Activated naive CD8-positive, alpha-beta T cell treated with anti-CD3 and anti-CD28 coated beads, Interleukin-2, amount 50 U/mL, for 24 hours (primary cell): Measurements from ENCODE around the gene PLA2G2D.

Experiments used
- ATAC-seq: fragments of 150-1000 bp; cut with Tn5 transposase; one replicate; pipeline ENCODE4 v1.10.0; 2021
- DNase-seq: peaks from one replicate; pipeline ENCODE4 v3.0.0; 2021
- H3K27ac Mint-ChIP-seq: one replicate; pipeline ENCODE4 v1.8.0; 2021; ENCODE audit warnings: mild to moderate bottlenecking, mixed read lengths
- H3K27me3 Mint-ChIP-seq: one replicate; pipeline ENCODE4 v1.8.0; 2021; ENCODE audit warnings: mixed read lengths
- H3K36me3 Mint-ChIP-seq: one replicate; pipeline ENCODE4 v1.8.0; 2021; ENCODE audit warnings: low read depth, mixed read lengths
- H3K4me1 Mint-ChIP-seq: one replicate; pipeline ENCODE4 v1.8.0; 2021; ENCODE audit warnings: mixed read lengths
- H3K4me3 Mint-ChIP-seq: one replicate; pipeline ENCODE4 v1.8.0; 2021; ENCODE audit warnings: mild to moderate bottlenecking, moderate library complexity, mixed read lengths
- H3K9me3 Mint-ChIP-seq: one replicate; pipeline ENCODE4 v1.8.0; 2021; ENCODE audit warnings: mixed read lengths

The PLA2G2D gene

GRCh38 chr1:20119347-20119746, at the start of gene PLA2G2D:
PLA2G2D (minus strand) TSS chr1:20119536; CDS start chr1:20119498, 38 bp downstream.
- Mint-ChIP-seq H3K36me3 (no peaks in the 10 kb centered on the region), H3K27me3 (peaks cover 9% of the 10 kb centered on the region), H3K9me3 (no peaks in the 10 kb centered on the region), H3K4me1 (peaks cover 4% of the 10 kb centered on the region), H3K27ac (no peak within 1 kb of the TSS), H3K4me3 (no peak within 1 kb of the TSS)
- no peak for DNase-seq
- no peak for ATAC-seq

GRCh38 chr1:20168564-20169491, 49.5 kb upstream of the PLA2G2D start:
- peaks cover 3% of the 10 kb centered on the region for H3K27me3 Mint-ChIP-seq
- no peak for ATAC-seq
- peaks cover 18% of the 10 kb centered on the region for H3K4me1 Mint-ChIP-seq
- no peak overlapping the region for H3K4me3 Mint-ChIP-seq
- H3K27ac Mint-ChIP-seq, result no peak overlapping the region
- H3K36me3 Mint-ChIP-seq, result peaks cover 6% of the 10 kb centered on the region
- peaks cover 9% of the 10 kb centered on the region for H3K9me3 Mint-ChIP-seq
- no peak for DNase-seq

- H3K9me3 Mint-ChIP-seq, result peaks cover 15% of the 10 kb centered on the region
Measured at GRCh38 chr1:20167126-20167525, 47.8 kb upstream of the PLA2G2D start.

GRCh38 chr1:20166051-20166450, 46.7 kb upstream of the PLA2G2D start:
- Mint-ChIP-seq H3K27ac (no peak overlapping the region), H3K27me3 (peaks cover 3% of the 10 kb centered on the region), H3K4me1 (peaks cover 3% of the 10 kb centered on the region), H3K36me3 (peaks cover 12% of the 10 kb centered on the region), H3K9me3 (peaks cover 15% of the 10 kb centered on the region), H3K4me3 (no peak overlapping the region)
- ATAC-seq (no peak), DNase-seq (no peak)

More at GRCh38 chr1:20167126-20167525, 47.8 kb upstream of the PLA2G2D start:
- H3K27ac Mint-ChIP-seq, result no peak overlapping the region
- peaks cover 12% of the 10 kb centered on the region for H3K36me3 Mint-ChIP-seq
- no peak overlapping the region for H3K4me3 Mint-ChIP-seq
- peaks cover 10% of the 10 kb centered on the region for H3K4me1 Mint-ChIP-seq
- H3K27me3 Mint-ChIP-seq, result peaks cover 3% of the 10 kb centered on the region
- ATAC-seq (no peak), DNase-seq (no peak)

GRCh38 chr1:20165522-20165951, 46.2 kb upstream of the PLA2G2D start:
- DNase-seq, result no peak
- Mint-ChIP-seq H3K27ac (no peak overlapping the region), H3K4me1 (peaks cover 3% of the 10 kb centered on the region), H3K4me3 (no peak overlapping the region), H3K9me3 (peaks cover 15% of the 10 kb centered on the region), H3K36me3 (peaks cover 12% of the 10 kb centered on the region), H3K27me3 (peaks cover 3% of the 10 kb centered on the region)
- ATAC-seq, result peak; percentile 30

GRCh38 chr1:20164694-20165202, 45.4 kb upstream of the PLA2G2D start:
- H3K27me3 Mint-ChIP-seq, result peaks cover 3% of the 10 kb centered on the region
- peaks cover 12% of the 10 kb centered on the region for H3K36me3 Mint-ChIP-seq
- H3K9me3 Mint-ChIP-seq, result peaks cover 21% of the 10 kb centered on the region
- H3K27ac Mint-ChIP-seq, result no peak overlapping the region
- no peaks in the 10 kb centered on the region for H3K4me1 Mint-ChIP-seq
- DNase-seq (no peak), ATAC-seq (no peak)
- no peak overlapping the region for H3K4me3 Mint-ChIP-seq

- H3K36me3 Mint-ChIP-seq, result peaks cover 9% of the 10 kb centered on the region
- H3K27me3 Mint-ChIP-seq, result no peaks in the 10 kb centered on the region
- no peak for DNase-seq
- H3K4me1 Mint-ChIP-seq, result no peaks in the 10 kb centered on the region
- no peak for ATAC-seq
- no peak overlapping the region for H3K4me3 Mint-ChIP-seq
- H3K9me3 Mint-ChIP-seq, result peaks cover 25% of the 10 kb centered on the region
- no peak overlapping the region for H3K27ac Mint-ChIP-seq
Measured at GRCh38 chr1:20160034-20160433, 40.7 kb upstream of the PLA2G2D start.

- ATAC-seq, result no peak
- H3K27me3 Mint-ChIP-seq, result no peaks in the 10 kb centered on the region
- peaks cover 6% of the 10 kb centered on the region for H3K36me3 Mint-ChIP-seq
- H3K4me1 Mint-ChIP-seq, result peaks cover 6% of the 10 kb centered on the region
- DNase-seq, result peak; percentile 32
- peaks cover 20% of the 10 kb centered on the region for H3K9me3 Mint-ChIP-seq
- no peak overlapping the region for H3K4me3 Mint-ChIP-seq
- H3K27ac Mint-ChIP-seq, result no peak overlapping the region
Measured at GRCh38 chr1:20158358-20159070, 39.2 kb upstream of the PLA2G2D start.

- ATAC-seq, result no peak
- no peak overlapping the region for H3K4me3 Mint-ChIP-seq
- peaks cover 2% of the 10 kb centered on the region for H3K27me3 Mint-ChIP-seq
- H3K36me3 Mint-ChIP-seq, result no peaks in the 10 kb centered on the region
- no peak for DNase-seq
- H3K27ac Mint-ChIP-seq, result no peak overlapping the region
- H3K4me1 Mint-ChIP-seq, result peaks cover 10% of the 10 kb centered on the region
- peaks cover 5% of the 10 kb centered on the region for H3K9me3 Mint-ChIP-seq
Measured at GRCh38 chr1:20154301-20154831, 35.0 kb upstream of the PLA2G2D start.

GRCh38 chr1:20153000-20153418, 33.7 kb upstream of the PLA2G2D start:
- no peak overlapping the region for H3K4me3 Mint-ChIP-seq
- no peak for DNase-seq
- no peak for ATAC-seq
- no peaks in the 10 kb centered on the region for H3K9me3 Mint-ChIP-seq
- H3K27ac Mint-ChIP-seq, result no peak overlapping the region
- H3K4me1 Mint-ChIP-seq, result peaks cover 10% of the 10 kb centered on the region
- no peaks in the 10 kb centered on the region for H3K36me3 Mint-ChIP-seq
- H3K27me3 Mint-ChIP-seq, result peaks cover 2% of the 10 kb centered on the region

GRCh38 chr1:20152599-20152930, 33.2 kb upstream of the PLA2G2D start:
- Mint-ChIP-seq H3K27ac (peak overlapping the region; percentile 39), H3K4me1 (peaks cover 10% of the 10 kb centered on the region), H3K36me3 (no peaks in the 10 kb centered on the region), H3K9me3 (no peaks in the 10 kb centered on the region), H3K4me3 (peak overlapping the region; percentile 61), H3K27me3 (peaks cover 2% of the 10 kb centered on the region)
- DNase-seq (no peak), ATAC-seq (peak; percentile 12)

- peak overlapping the region; percentile 61 for H3K4me3 Mint-ChIP-seq
- peak overlapping the region; percentile 39 for H3K27ac Mint-ChIP-seq
- no peaks in the 10 kb centered on the region for H3K9me3 Mint-ChIP-seq
- H3K4me1 Mint-ChIP-seq, result peaks cover 10% of the 10 kb centered on the region
- peaks cover 2% of the 10 kb centered on the region for H3K27me3 Mint-ChIP-seq
- ATAC-seq, result peak; percentile 81
- DNase-seq, result peak; percentile 84
- no peaks in the 10 kb centered on the region for H3K36me3 Mint-ChIP-seq
Measured at GRCh38 chr1:20151906-20152598, 32.7 kb upstream of the PLA2G2D start.

GRCh38 chr1:20150969-20151368, 31.6 kb upstream of the PLA2G2D start:
- ATAC-seq (no peak), DNase-seq (no peak)
- H3K4me1 Mint-ChIP-seq, result peaks cover 10% of the 10 kb centered on the region
- H3K4me3 Mint-ChIP-seq, result no peak overlapping the region
- no peaks in the 10 kb centered on the region for H3K9me3 Mint-ChIP-seq
- H3K27me3 Mint-ChIP-seq, result peaks cover 2% of the 10 kb centered on the region
- no peaks in the 10 kb centered on the region for H3K36me3 Mint-ChIP-seq
- H3K27ac Mint-ChIP-seq, result no peak overlapping the region

GRCh38 chr1:20150326-20150705, 31.0 kb upstream of the PLA2G2D start:
- Mint-ChIP-seq H3K4me3 (no peak overlapping the region), H3K27ac (no peak overlapping the region), H3K9me3 (no peaks in the 10 kb centered on the region), H3K27me3 (peaks cover 2% of the 10 kb centered on the region), H3K36me3 (no peaks in the 10 kb centered on the region), H3K4me1 (peaks cover 10% of the 10 kb centered on the region)
- no peak for DNase-seq
- ATAC-seq, result no peak
